GM12878 (cell line): ENCODE measurements around the gene PHAF1. TPM values are rescaled to one million over a fixed set of nuclear protein-coding genes. Genes with fewer than 3 reads are reported as not detected.

Experiments
- ATAC-seq: fragments of 200-7000 bp; cut with Tn5 transposase; 3 replicates; pipeline ENCODE4 v1.9.1; 2020; ENCODE audit warnings: mild to moderate bottlenecking, moderate library complexity
- BruUV-seq: library from RNA; stranded (reverse); fragments of 400-500 nt; replicated peaks from 2 replicates; lab custom pipeline; 2021; lab: Mats Ljungman, UMichigan
- CTCF ChIA-PET: fragments of 300-600 bp; sonication (Branson Sonifier 250); formaldehyde crosslinking; extraction: SDS; loops from one replicate; lab custom pipeline; 2021; ENCODE audit warnings: inconsistent platforms; lab: Yijun Ruan, JAX
- POLR2A ChIA-PET: fragments of 350-600 bp; formaldehyde crosslinking; extraction: SDS; loops from one replicate; lab custom pipeline; 2021; ENCODE audit warnings: inconsistent platforms; lab: Charles Lee
- RAD21 ChIA-PET: fragments of 300-600 bp; sonication (Branson Sonifier 250); formaldehyde crosslinking; loops from one replicate; lab custom pipeline; 2023; ENCODE audit warnings: antibody characterized with exemption; ENCODE audit not compliant: unreplicated experiment; lab: Charles Lee
- SMC1A ChIA-PET: fragments of 300-600 bp; sonication (Branson Sonifier 250); formaldehyde crosslinking; loops from one replicate; lab custom pipeline; 2023; ENCODE audit not compliant: unreplicated experiment, uncharacterized antibody; lab: Charles Lee
- DNase-seq: peaks from one replicate; pipeline ENCODE4 v3.0.0-alpha.2; 2011; ENCODE audit warnings: low read depth, low spot score
- FAIRE-seq: peaks from 3 replicates; lab custom pipeline; 2011; peaks lifted over from hg19 to GRCh38; lab: Jason Lieb, UNC
- H2AFZ ChIP-seq: 2 replicates; pipeline ENCODE4 v1.6.0; 2011; ENCODE audit warnings: low read depth, low read length, control low read depth; ENCODE audit not compliant: control insufficient read depth
- H3K27ac ChIP-seq: 2 replicates; pipeline ENCODE4 v1.5.1; 2011; ENCODE audit warnings: control low read depth; ENCODE audit not compliant: control insufficient read depth, insufficient read depth
- H3K27me3 ChIP-seq, 2 experiments: replicated peaks in 1 of 2; 2 replicates each; pipeline versions ENCODE4 v1.6.0 to v1.6.1; 2011; ENCODE audit warnings: low read length in 1 of 2; ENCODE audit not compliant: control insufficient read depth in 2 of 2, insufficient read depth in 2 of 2
- H3K36me3 ChIP-seq, 2 experiments: 2 replicates each; pipeline ENCODE4 v1.5.1; 2011; ENCODE audit warnings: low read length in 1 of 2; ENCODE audit not compliant: control insufficient read depth in 2 of 2, insufficient read depth in 2 of 2
- H3K4me1 ChIP-seq: 2 replicates; pipeline ENCODE4 v1.6.1; 2011; ENCODE audit warnings: mild to moderate bottlenecking, low read length, moderate library complexity, mixed read lengths; ENCODE audit not compliant: control insufficient read depth, insufficient read depth
- H3K4me2 ChIP-seq: 2 replicates; pipeline ENCODE4 v1.6.0; 2011; ENCODE audit warnings: control low read depth; ENCODE audit not compliant: control insufficient read depth, insufficient read depth
- H3K4me3 ChIP-seq: fragments of 200-600 bp; sonication (generic); 2 replicates; pipeline ENCODE4 v1.5.1; 2016
- H3K79me2 ChIP-seq: 2 replicates; pipeline ENCODE4 v1.6.0; 2011; ENCODE audit warnings: low read length; ENCODE audit not compliant: control insufficient read depth, insufficient read depth
- H3K9ac ChIP-seq: 2 replicates; pipeline ENCODE4 v1.8.0; 2011; ENCODE audit warnings: low read length, control low read depth, mixed read lengths; ENCODE audit not compliant: control insufficient read depth, insufficient read depth
- H3K9me3 ChIP-seq: replicated peaks from 3 replicates; pipeline ENCODE4 v1.5.1; 2011; ENCODE audit warnings: mild to moderate bottlenecking, low read length; ENCODE audit not compliant: control insufficient read depth, insufficient read depth
- H4K20me1 ChIP-seq: 2 replicates; pipeline ENCODE4 v1.6.0; 2011; ENCODE audit not compliant: control insufficient read depth, insufficient read depth
- BACH1 ChIP-seq: fragments of 450-650 bp; IDR thresholded peaks from 2 replicates; pipeline ENCODE4 v1.6.1; 2017; ENCODE audit warnings: mild to moderate bottlenecking, borderline replicate concordance
- BCL11A ChIP-seq: IDR thresholded peaks from 2 replicates; pipeline ENCODE4 v1.6.1; 2011; ENCODE audit warnings: low read depth, low read length
- CREB1 ChIP-seq: IDR thresholded peaks from 2 replicates; pipeline ENCODE4 v1.6.1; 2012; ENCODE audit warnings: low read depth, mild to moderate bottlenecking, inconsistent platforms
- EP300 ChIP-seq, 2 experiments: fragments of 150-350 bp in 1 of 2; IDR thresholded peaks; 2 replicates each; pipeline ENCODE4 v1.6.1; 2011 to 2012; ENCODE audit warnings: low read depth in 2 of 2, low read length in 2 of 2, borderline replicate concordance in 1 of 2, improper control_type of control experiment in 1 of 2, inconsistent platforms in 1 of 2; ENCODE audit not compliant: control insufficient read depth in 1 of 2
- ESRRA ChIP-seq: IDR thresholded peaks from 2 replicates; pipeline ENCODE4 v1.6.1; 2012; ENCODE audit warnings: mild to moderate bottlenecking, low read length, improper control_type of control experiment
- FOS ChIP-seq: IDR thresholded peaks from 3 replicates; pipeline ENCODE4 v1.6.1; 2011; ENCODE audit warnings: borderline replicate concordance; ENCODE audit not compliant: insufficient read length; ENCODE audit errors: extremely low read depth
- FOXM1 ChIP-seq: IDR thresholded peaks from 2 replicates; pipeline ENCODE4 v1.6.1; 2012; ENCODE audit warnings: low read depth, mild to moderate bottlenecking, inconsistent platforms, low read length, moderate library complexity
- GABPA ChIP-seq: IDR thresholded peaks from 2 replicates; pipeline ENCODE4 v1.6.1; 2014; ENCODE audit warnings: antibody characterized with exemption, low read depth, mild to moderate bottlenecking, inconsistent platforms
- HCFC1 ChIP-seq: fragments of 150-350 bp; IDR thresholded peaks from 2 replicates; pipeline ENCODE4 v1.6.1; 2014; ENCODE audit warnings: low read length
- HDAC6 ChIP-seq: fragments of 200-600 bp; sonication (generic); IDR thresholded peaks from one replicate; pipeline ENCODE4 v1.8.0; 2017; ENCODE audit warnings: antibody characterized with exemption; ENCODE audit not compliant: unreplicated experiment
- IRF4 ChIP-seq: IDR thresholded peaks from 2 replicates; pipeline ENCODE4 v1.6.1; 2011; ENCODE audit warnings: low read depth, low read length
- POLR2AphosphoS5 ChIP-seq: IDR thresholded peaks from 2 replicates; pipeline ENCODE4 v1.6.1; 2011; ENCODE audit warnings: mild to moderate bottlenecking, low read length, inconsistent platforms
- SMARCA5 ChIP-seq: fragments of 450-650 bp; IDR thresholded peaks from 2 replicates; pipeline ENCODE4 v1.6.1; 2017; ENCODE audit warnings: mild to moderate bottlenecking
- TBL1XR1 ChIP-seq: IDR thresholded peaks from 2 replicates; pipeline ENCODE4 v1.6.1; 2012; ENCODE audit warnings: low read depth, low read length, improper control_type of control experiment
- WGBS: methylation state at CpG from one replicate; pipeline ENCODE4 v1.1.6; 2016; ENCODE audit warnings: low lambda C conversion rate; ENCODE audit not compliant: insufficient replicate concordance, insufficient coverage; ENCODE audit errors: missing lambda C conversion rate; 5-methylcytosine and 5-hydroxymethylcytosine counted together
- in situ Hi-C: fragments of 300-500 bp; cut with MboI; formaldehyde crosslinking; loops from 9 replicates; pipeline ENCODE4 v1.14.3; 2018; ENCODE audit warnings: mixed read lengths
- intact Hi-C: fragments of 100-400 bp; cut with micrococcal nuclease; formaldehyde crosslinking; loops from one replicate; pipeline ENCODE4 v1.14.2; 2022; ENCODE audit not compliant: unreplicated experiment
- polyA plus RNA-seq, 11 experiments: library from polyadenylated mRNA; depleted of rRNA in 4 of 11; unstranded in 6 of 11; stranded (reverse) in 5 of 11; fragments of >200 nt; fragmentation: Nextera tagmentation in 4 of 11; fragmentation: Illumina TruSeq in 1 of 11; extraction: Ambion mirVana in 4 of 11; extraction: Trizol in 1 of 11; gene quantifications; 1 replicate in 1 of 11; 2 replicates in 10 of 11; pipeline versions ENCODE4 v1.2.1 to v1.2.3, GENCODE V29; 2011 to 2016; ENCODE audit warnings: inconsistent platforms in 2 of 11, missing spikeins in 2 of 11, low read depth in 1 of 11
- total RNA-seq, 4 experiments: library from RNA; depleted of rRNA in 3 of 4; stranded (reverse); fragments of >200 nt in 3 of 4; fragmentation: Illumina TruSeq in 1 of 4; extraction: Trizol in 1 of 4; gene quantifications; 2 replicates each; pipeline versions ENCODE4 v1.2.1 to v1.2.3, GENCODE V29; 2013 to 2021
- TF ChIP-seq, protein P1 (sequence below): fragments of 450-650 bp; IDR thresholded peaks from 2 replicates; pipeline ENCODE4 v1.6.1; 2016; ENCODE audit warnings: mild to moderate bottlenecking
- TF ChIP-seq, protein P2 (sequence below): IDR thresholded peaks from 2 replicates; pipeline ENCODE4 v1.6.1; 2011; ENCODE audit warnings: low read depth, mild to moderate bottlenecking, low read length, moderate library complexity, borderline replicate concordance; ENCODE audit errors: extremely low read depth
- TF ChIP-seq, protein P3 (sequence below): IDR thresholded peaks from 2 replicates; pipeline ENCODE4 v1.6.1; 2012; ENCODE audit warnings: improper control_type of control experiment, low read depth, low read length; ENCODE audit not compliant: insufficient replicate concordance

Gene PHAF1
- total and polyA plus RNA-seq, 10 of the 15 experiments (the other 5 are each of a cell fraction or from before 2014, with no cell fraction given): 4.5 to 20.9 (median 14.9) TPM

DNA sequence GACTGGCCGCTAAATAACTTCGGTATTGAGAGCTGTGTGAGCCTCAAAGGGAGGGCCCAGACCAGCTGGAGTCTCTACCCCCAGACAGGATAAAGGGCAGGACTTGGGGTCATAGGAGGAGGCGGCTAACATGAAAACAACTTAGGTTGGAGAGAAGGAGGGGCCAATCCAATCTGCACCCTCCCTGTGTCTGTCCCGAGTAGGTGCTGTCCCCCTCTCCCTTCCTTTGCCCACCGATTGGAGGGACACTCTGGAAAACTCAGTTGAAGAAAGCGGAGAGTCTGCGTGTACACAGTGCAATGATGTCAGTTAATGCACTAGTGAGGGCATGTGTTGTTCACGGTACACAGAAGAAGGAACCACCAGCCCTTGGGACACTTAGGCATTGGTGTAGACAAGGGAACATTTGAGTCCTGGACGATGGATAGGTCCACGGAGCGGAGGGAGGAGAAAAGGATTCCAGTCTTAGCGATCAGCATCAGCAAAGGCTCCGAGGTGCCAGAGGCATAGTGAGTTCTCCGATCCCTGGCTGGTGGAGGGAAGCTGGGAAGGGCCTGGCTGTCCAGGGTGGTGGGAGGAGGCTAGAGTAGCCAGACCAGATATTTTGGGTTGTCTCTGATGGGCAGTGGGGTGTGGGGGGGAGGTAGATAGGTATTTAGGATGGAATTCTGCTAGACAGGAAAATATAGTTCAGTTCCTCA is 61.4 kb downstream of the PHAF1 start:
- intact Hi-C loops: no loop called here
- no peak for TF ChIP-seq ESRRA
- no peak for TF ChIP-seq POLR2AphosphoS5
- no peak for TF ChIP-seq EP300 (IDR thresholded peaks at IDR 0.05; ENCODE audit: borderline replicate concordance in 1 of 2, control insufficient read depth in 1 of 2, low read depth in 2 of 2, low read length in 2 of 2)
- no peak for TF ChIP-seq FOXM1
- TF ChIP-seq BCL11A: no peak
- TF ChIP-seq, protein P1, sequence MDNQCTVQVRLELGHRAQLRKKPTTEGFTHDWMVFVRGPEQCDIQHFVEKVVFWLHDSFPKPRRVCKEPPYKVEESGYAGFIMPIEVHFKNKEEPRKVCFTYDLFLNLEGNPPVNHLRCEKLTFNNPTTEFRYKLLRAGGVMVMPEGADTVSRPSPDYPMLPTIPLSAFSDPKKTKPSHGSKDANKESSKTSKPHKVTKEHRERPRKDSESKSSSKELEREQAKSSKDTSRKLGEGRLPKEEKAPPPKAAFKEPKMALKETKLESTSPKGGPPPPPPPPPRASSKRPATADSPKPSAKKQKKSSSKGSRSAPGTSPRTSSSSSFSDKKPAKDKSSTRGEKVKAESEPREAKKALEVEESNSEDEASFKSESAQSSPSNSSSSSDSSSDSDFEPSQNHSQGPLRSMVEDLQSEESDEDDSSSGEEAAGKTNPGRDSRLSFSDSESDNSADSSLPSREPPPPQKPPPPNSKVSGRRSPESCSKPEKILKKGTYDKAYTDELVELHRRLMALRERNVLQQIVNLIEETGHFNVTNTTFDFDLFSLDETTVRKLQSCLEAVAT: peak; percentile 97
- no peak for TF ChIP-seq CREB1
- TF ChIP-seq, protein P2, sequence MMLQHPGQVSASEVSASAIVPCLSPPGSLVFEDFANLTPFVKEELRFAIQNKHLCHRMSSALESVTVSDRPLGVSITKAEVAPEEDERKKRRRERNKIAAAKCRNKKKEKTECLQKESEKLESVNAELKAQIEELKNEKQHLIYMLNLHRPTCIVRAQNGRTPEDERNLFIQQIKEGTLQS: no peak
- TF ChIP-seq GABPA: no peak
- no peak for TF ChIP-seq TBL1XR1
- TF ChIP-seq HDAC6: no peak
- no peak for TF ChIP-seq BACH1
- TF ChIP-seq IRF4: no peak
- TF ChIP-seq, protein P3, sequence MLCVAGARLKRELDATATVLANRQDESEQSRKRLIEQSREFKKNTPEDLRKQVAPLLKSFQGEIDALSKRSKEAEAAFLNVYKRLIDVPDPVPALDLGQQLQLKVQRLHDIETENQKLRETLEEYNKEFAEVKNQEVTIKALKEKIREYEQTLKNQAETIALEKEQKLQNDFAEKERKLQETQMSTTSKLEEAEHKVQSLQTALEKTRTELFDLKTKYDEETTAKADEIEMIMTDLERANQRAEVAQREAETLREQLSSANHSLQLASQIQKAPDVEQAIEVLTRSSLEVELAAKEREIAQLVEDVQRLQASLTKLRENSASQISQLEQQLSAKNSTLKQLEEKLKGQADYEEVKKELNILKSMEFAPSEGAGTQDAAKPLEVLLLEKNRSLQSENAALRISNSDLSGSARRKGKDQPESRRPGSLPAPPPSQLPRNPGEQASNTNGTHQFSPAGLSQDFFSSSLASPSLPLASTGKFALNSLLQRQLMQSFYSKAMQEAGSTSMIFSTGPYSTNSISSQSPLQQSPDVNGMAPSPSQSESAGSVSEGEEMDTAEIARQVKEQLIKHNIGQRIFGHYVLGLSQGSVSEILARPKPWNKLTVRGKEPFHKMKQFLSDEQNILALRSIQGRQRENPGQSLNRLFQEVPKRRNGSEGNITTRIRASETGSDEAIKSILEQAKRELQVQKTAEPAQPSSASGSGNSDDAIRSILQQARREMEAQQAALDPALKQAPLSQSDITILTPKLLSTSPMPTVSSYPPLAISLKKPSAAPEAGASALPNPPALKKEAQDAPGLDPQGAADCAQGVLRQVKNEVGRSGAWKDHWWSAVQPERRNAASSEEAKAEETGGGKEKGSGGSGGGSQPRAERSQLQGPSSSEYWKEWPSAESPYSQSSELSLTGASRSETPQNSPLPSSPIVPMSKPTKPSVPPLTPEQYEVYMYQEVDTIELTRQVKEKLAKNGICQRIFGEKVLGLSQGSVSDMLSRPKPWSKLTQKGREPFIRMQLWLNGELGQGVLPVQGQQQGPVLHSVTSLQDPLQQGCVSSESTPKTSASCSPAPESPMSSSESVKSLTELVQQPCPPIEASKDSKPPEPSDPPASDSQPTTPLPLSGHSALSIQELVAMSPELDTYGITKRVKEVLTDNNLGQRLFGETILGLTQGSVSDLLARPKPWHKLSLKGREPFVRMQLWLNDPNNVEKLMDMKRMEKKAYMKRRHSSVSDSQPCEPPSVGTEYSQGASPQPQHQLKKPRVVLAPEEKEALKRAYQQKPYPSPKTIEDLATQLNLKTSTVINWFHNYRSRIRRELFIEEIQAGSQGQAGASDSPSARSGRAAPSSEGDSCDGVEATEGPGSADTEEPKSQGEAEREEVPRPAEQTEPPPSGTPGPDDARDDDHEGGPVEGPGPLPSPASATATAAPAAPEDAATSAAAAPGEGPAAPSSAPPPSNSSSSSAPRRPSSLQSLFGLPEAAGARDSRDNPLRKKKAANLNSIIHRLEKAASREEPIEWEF: no peak
- TF ChIP-seq HCFC1: no peak
- 0 out of 2 replicates have a peak, but pooled peaks have one; percentile 30 for TF ChIP-seq SMARCA5
- TF ChIP-seq FOS: no peak

More for the DNA sequence above, 61.4 kb downstream of the PHAF1 start:
- ChIA-PET RAD21 (interaction anchor here (0.9 to 4.1 kb wide), 10 partner anchors 9 to 153 kb away, joined by 3 to 48 read pairs (median 4); partner anchors contain the start of genes E2F4, FBXL8, FHOD1 and TMEM208), POLR2A (interaction anchor here (0.7 to 10.9 kb wide), 8 partner anchors 10 to 153 kb away, joined by 3 to 137 read pairs (median 4); partner anchors contain the start of genes FBXL8, FHOD1, HSF4 and TRADD), SMC1A (interaction anchor here (1.0 to 4.1 kb wide), 3 partner anchors 12 to 153 kb away, joined by 3 to 48 read pairs (median 6); partner anchors contain the start of genes FBXL8 and TRADD), CTCF (interaction anchor here (0.8 to 5.4 kb wide), 11 partner anchors 8 to 215 kb away, joined by 3 to 60 read pairs (median 5); partner anchors contain the start of genes B3GNT9, EXOC3L1, FBXL8 and MATCAP1)
- Histone ChIP-seq H2AFZ (peak overlapping the region; percentile 74), H3K9me3 (no peaks in the 10 kb centered on the region), H3K4me2 (peak overlapping the region; percentile 95), H4K20me1 (no peaks in the 10 kb centered on the region), H3K9ac (peak overlapping the region; percentile 69; the same call in 1 of the 2 replicates), H3K4me1 (peaks cover 43% of the 10 kb centered on the region), H3K79me2 (no peaks in the 10 kb centered on the region), H3K4me3 (peak overlapping the region; percentile 73), H3K27me3 (peaks cover 0 to 5% of the 10 kb centered on the region in 2 experiments; a peak in 2 of 4 replicates), H3K36me3 (no peaks in the 10 kb centered on the region), H3K27ac (peak overlapping the region; percentile 50)
- ATAC-seq (peak; percentile 12), DNase-seq (no peak), FAIRE-seq (peak; percentile 41)
- TSS peak; percentile 58 for BruUV-seq
- in situ Hi-C loops: no loop called here
- 67% methylated on average over 14 of the region's 14 CpGs for WGBS
